H9 (cell line): ENCODE results near the gene GDPD4. TPM values are rescaled to one million over a fixed set of nuclear protein-coding genes. Genes with fewer than 3 reads are reported as not detected.

Source experiments
- DNase-seq: peaks from one replicate; pipeline ENCODE4 v3.0.0-alpha.2; 2017
- H2AFZ ChIP-seq: one replicate; pipeline ENCODE4 v1.6.1; 2013; ENCODE audit warnings: mild to moderate bottlenecking, low read length, control low read depth, moderate library complexity
- H2AK5ac ChIP-seq: 2 replicates; pipeline ENCODE4 v1.6.1; 2013; ENCODE audit warnings: low read length, control low read depth, mixed read lengths; ENCODE audit not compliant: insufficient read length
- H2BK120ac ChIP-seq: one replicate; pipeline ENCODE4 v1.6.1; 2013; ENCODE audit warnings: low read depth, mild to moderate bottlenecking, low read length, control low read depth, inconsistent platforms; ENCODE audit not compliant: poor library complexity, severe bottlenecking
- H2BK12ac ChIP-seq: 2 replicates; pipeline ENCODE4 v1.6.1; 2013; ENCODE audit warnings: low read length, control low read depth, mixed read lengths, low read depth; ENCODE audit not compliant: insufficient read length
- H2BK15ac ChIP-seq: 2 replicates; pipeline ENCODE4 v1.6.1; 2013; ENCODE audit warnings: low read depth, low read length, control low read depth
- H2BK20ac ChIP-seq: one replicate; pipeline ENCODE4 v1.6.1; 2013; ENCODE audit warnings: low read depth, mild to moderate bottlenecking, low read length, control low read depth, inconsistent platforms; ENCODE audit not compliant: poor library complexity, severe bottlenecking
- H2BK5ac ChIP-seq: 2 replicates; pipeline ENCODE4 v1.6.1; 2013; ENCODE audit warnings: low read length, control low read depth, mixed read lengths; ENCODE audit not compliant: insufficient read length
- H3K14ac ChIP-seq: 2 replicates; pipeline ENCODE4 v1.6.1; 2013; ENCODE audit warnings: low read length, control low read depth; ENCODE audit not compliant: insufficient read depth
- H3K18ac ChIP-seq: 2 replicates; pipeline ENCODE4 v1.6.1; 2013; ENCODE audit warnings: low read depth, mild to moderate bottlenecking, mixed read lengths, low read length, control low read depth; ENCODE audit not compliant: insufficient read length
- H3K23ac ChIP-seq: 2 replicates; pipeline ENCODE4 v1.6.1; 2013; ENCODE audit warnings: low read length, control low read depth, mixed read lengths, low read depth; ENCODE audit not compliant: insufficient read length
- H3K23me2 ChIP-seq: 2 replicates; pipeline ENCODE4 v1.6.1; 2013; ENCODE audit warnings: low read depth, mild to moderate bottlenecking, mixed read lengths, low read length, control low read depth; ENCODE audit not compliant: insufficient read length, poor library complexity, severe bottlenecking
- H3K27ac ChIP-seq: 2 replicates; pipeline ENCODE4 v1.5.1; 2013; ENCODE audit warnings: low read length, control low read depth, mixed read lengths, low read depth; ENCODE audit not compliant: insufficient read length
- H3K27me3 ChIP-seq: 2 replicates; pipeline ENCODE4 v1.6.1; 2013; ENCODE audit warnings: low read length, control low read depth, inconsistent platforms; ENCODE audit not compliant: insufficient read depth
- H3K4ac ChIP-seq: 2 replicates; pipeline ENCODE4 v1.6.1; 2013; ENCODE audit warnings: low read depth, mild to moderate bottlenecking, control low read depth, inconsistent platforms, low read length, moderate library complexity
- H3K4me1 ChIP-seq: 2 replicates; pipeline ENCODE4 v1.6.1; 2013; ENCODE audit warnings: low read length, control low read depth, inconsistent platforms; ENCODE audit not compliant: insufficient read depth
- H3K4me2 ChIP-seq: 2 replicates; pipeline ENCODE4 v1.6.1; 2013; ENCODE audit warnings: low read length, control low read depth, mixed read lengths; ENCODE audit not compliant: insufficient read length, insufficient read depth
- H3K56ac ChIP-seq: 2 replicates; pipeline ENCODE4 v1.6.1; 2013; ENCODE audit warnings: low read depth, mild to moderate bottlenecking, mixed read lengths, low read length, control low read depth; ENCODE audit not compliant: insufficient read length
- H3K79me1 ChIP-seq: 2 replicates; pipeline ENCODE4 v1.6.1; 2013; ENCODE audit warnings: low read depth, mild to moderate bottlenecking, moderate library complexity, low read length, control low read depth, inconsistent platforms; ENCODE audit not compliant: insufficient read depth, poor library complexity, severe bottlenecking
- H3K79me2 ChIP-seq: 2 replicates; pipeline ENCODE4 v1.6.1; 2013; ENCODE audit warnings: low read length, control low read depth, inconsistent platforms; ENCODE audit not compliant: insufficient read depth
- H3K9ac ChIP-seq: 2 replicates; pipeline ENCODE4 v1.6.1; 2013; ENCODE audit warnings: low read length, control low read depth, mixed read lengths; ENCODE audit not compliant: insufficient read length; ENCODE audit errors: extremely low read depth
- H3K9me3 ChIP-seq: one replicate; pipeline ENCODE4 v1.6.1; 2013; ENCODE audit warnings: low read depth, low read length, inconsistent platforms; ENCODE audit not compliant: control insufficient read depth
- H3T11ph ChIP-seq: one replicate; pipeline ENCODE4 v1.6.1; 2013; ENCODE audit warnings: mild to moderate bottlenecking, low read length, control low read depth, inconsistent platforms
- H4K20me1 ChIP-seq: one replicate; pipeline ENCODE4 v1.6.1; 2013; ENCODE audit not compliant: control insufficient read depth, insufficient read length, insufficient read depth
- H4K5ac ChIP-seq: 2 replicates; pipeline ENCODE4 v1.6.1; 2013; ENCODE audit warnings: low read depth, mild to moderate bottlenecking, mixed read lengths, low read length, control low read depth; ENCODE audit not compliant: insufficient read length
- H4K8ac ChIP-seq: replicated peaks from 2 replicates; pipeline ENCODE4 v1.6.1; 2013; ENCODE audit warnings: low read length, control low read depth, mixed read lengths, low read depth; ENCODE audit not compliant: insufficient read length
- H4K91ac ChIP-seq: 2 replicates; pipeline ENCODE4 v1.6.1; 2013; ENCODE audit warnings: low read depth, mild to moderate bottlenecking, moderate library complexity, mixed read lengths, low read length, control low read depth; ENCODE audit not compliant: insufficient read length
- H3K27ac Mint-ChIP-seq, 3 experiments: 2 replicates in 2 of 3; 3 replicates in 1 of 3; pipeline ENCODE4 v1.8.0; 2020 to 2021; ENCODE audit warnings: mixed read lengths in 3 of 3, mild to moderate bottlenecking in 1 of 3, moderate library complexity in 1 of 3
- H3K27me3 Mint-ChIP-seq: 2 replicates; pipeline ENCODE4 v1.8.0; 2021; ENCODE audit warnings: low read depth, mild to moderate bottlenecking, moderate library complexity, mixed read lengths
- H3K36me3 Mint-ChIP-seq, 3 experiments: 2 replicates in 2 of 3; 3 replicates in 1 of 3; pipeline ENCODE4 v1.8.0; 2020 to 2021; ENCODE audit warnings: low read depth in 3 of 3, mixed read lengths in 3 of 3; ENCODE audit not compliant: insufficient read depth in 1 of 3
- H3K4me1 Mint-ChIP-seq, 2 experiments: 2 replicates each; pipeline ENCODE4 v1.8.0; 2020; ENCODE audit warnings: mixed read lengths in 2 of 2
- H3K4me3 Mint-ChIP-seq, 2 experiments: 2 replicates in 1 of 2; 3 replicates in 1 of 2; pipeline ENCODE4 v1.8.0; 2020 to 2021; ENCODE audit warnings: mild to moderate bottlenecking in 2 of 2, mixed read lengths in 2 of 2, moderate library complexity in 1 of 2
- H3K9me3 Mint-ChIP-seq, 2 experiments: 2 replicates in 1 of 2; 3 replicates in 1 of 2; pipeline ENCODE4 v1.8.0; 2020; ENCODE audit warnings: mild to moderate bottlenecking in 2 of 2, mixed read lengths in 2 of 2, moderate library complexity in 1 of 2
- CTCF ChIP-seq: fragments of 200-600 bp; sonication (generic); conservative IDR thresholded peaks from 3 replicates; pipeline ENCODE4 v1.8.0; 2021; ENCODE audit warnings: antibody characterized with exemption, mild to moderate bottlenecking
- WGBS: extraction: QIAGEN DNeasy Blood & Tissue Kit; methylation state at CpG from one replicate; pipeline ENCODE4 v1.1.7; 2013; ENCODE audit warnings: missing lambda C conversion rate, low lambda C conversion rate, mixed read lengths; ENCODE audit not compliant: insufficient read length; ENCODE audit errors: extremely low coverage; 5-methylcytosine and 5-hydroxymethylcytosine counted together
- total RNA-seq: library from RNA; stranded (reverse); gene quantifications from 2 replicates; pipeline ENCODE4 v1.2.1, GENCODE V29; 2021

GDPD4 gene
- total RNA-seq, 1 experiment from 2014 or later, result not detected

GRCh38 chr11:77191823-77192495 is 109.5 kb downstream of the GDPD4 start:
- no peak overlapping the region for H2BK120ac ChIP-seq
- peak overlapping the region in 1 of 2 experiments; percentile 63; a peak in 3 of 5 replicates for H3K4me3 Mint-ChIP-seq
- H3K27ac ChIP-seq, result no peak overlapping the region
- H3K56ac ChIP-seq, result no peak overlapping the region
- no peaks in the 10 kb centered on the region for H3K27me3 ChIP-seq
- H3K9me3 ChIP-seq, result no peaks in the 10 kb centered on the region
- no peaks in the 10 kb centered on the region for H3K79me2 ChIP-seq
- H2AK5ac ChIP-seq, result no peak overlapping the region
- DNase-seq, result peak; percentile 97
- no peak overlapping the region for H2BK15ac ChIP-seq
- H3K4me1 Mint-ChIP-seq, result peaks cover 5 to 11% of the 10 kb centered on the region in 2 experiments
- no CpG with 5 or more reads among the region's 27 CpGs for WGBS
- H2BK12ac ChIP-seq, result no peak overlapping the region
- no peaks in the 10 kb centered on the region for H3K9me3 Mint-ChIP-seq
- H3K4me1 ChIP-seq, result peaks cover 2% of the 10 kb centered on the region; the same call in 1 of the 2 replicates
- H2AFZ ChIP-seq, result no peak overlapping the region
- no peak overlapping the region for H2BK20ac ChIP-seq
- peak; percentile 99 for TF ChIP-seq CTCF
- no peaks in the 10 kb centered on the region for H3K23me2 ChIP-seq
- no peak overlapping the region for H3T11ph ChIP-seq
- H3K36me3 Mint-ChIP-seq, result no peaks in the 10 kb centered on the region
- H3K14ac ChIP-seq, result 0 out of 2 replicates have a peak overlapping the region, but pooled peaks have one; percentile 21
- H4K20me1 ChIP-seq, result peaks cover 4% of the 10 kb centered on the region
- H3K18ac ChIP-seq, result peak overlapping the region; percentile 8
- no peaks in the 10 kb centered on the region for H3K79me1 ChIP-seq
- no peak overlapping the region for H4K5ac ChIP-seq
- H3K27ac Mint-ChIP-seq, result peak overlapping the region in 1 of 3 experiments; percentile 89; a peak in 1 of 7 replicates
- H3K4ac ChIP-seq, result no peak overlapping the region
- H3K4me2 ChIP-seq, result no peak overlapping the region
- H3K23ac ChIP-seq, result no peak overlapping the region
- no peak overlapping the region for H4K8ac ChIP-seq
- no peak overlapping the region for H4K91ac ChIP-seq
- H3K9ac ChIP-seq, result no peak overlapping the region
- no peak overlapping the region for H2BK5ac ChIP-seq
- H3K27me3 Mint-ChIP-seq, result no peaks in the 10 kb centered on the region
